ENCODE results near the gene RAB35. TPM values are rescaled to one million over a fixed set of nuclear protein-coding genes. Genes with fewer than 3 reads are reported as not detected.

Gene RAB35
- total RNA-seq, 1 donor from 2014 or later = 53.1 TPM

- no peak for DNase-seq (ENCODE audit: low spot score)
Measured at GRCh38 chr12:120103371-120103770, 13.2 kb downstream of the RAB35 start.

GRCh38 chr12:120103044-120103338 is 13.6 kb downstream of the RAB35 start:
- no peak for DNase-seq (ENCODE audit: low spot score)

- no peak for DNase-seq (ENCODE audit: low spot score)
Measured at GRCh38 chr12:120102189-120103043, 14.1 kb downstream of the RAB35 start.

GRCh38 chr12:120101617-120102016 is 14.9 kb downstream of the RAB35 start:
- peak; percentile 36 for DNase-seq (ENCODE audit: low spot score)

GRCh38 chr12:120101182-120101581 is 15.4 kb downstream of the RAB35 start:
- DNase-seq (ENCODE audit: low spot score) = no peak

GRCh38 chr12:120100630-120101029 is 15.9 kb downstream of the RAB35 start:
- DNase-seq (ENCODE audit: low spot score) = peak; percentile 60

- DNase-seq (ENCODE audit: low spot score) = no peak
Measured at GRCh38 chr12:120099738-120100137, 16.8 kb downstream of the RAB35 start.

GRCh38 chr12:120098756-120099470 is 17.6 kb downstream of the RAB35 start:
- no peak for DNase-seq (ENCODE audit: low spot score)

GRCh38 chr12:120096671-120097202 is 19.8 kb downstream of the RAB35 start:
- no peak for DNase-seq (ENCODE audit: low spot score)

- no peak for DNase-seq (ENCODE audit: low spot score)
Measured at GRCh38 chr12:120095736-120096135, 20.8 kb downstream of the RAB35 start.

GRCh38 chr12:120095331-120095730 is 21.2 kb downstream of the RAB35 start:
- no peak for DNase-seq (ENCODE audit: low spot score)

GRCh38 chr12:120094485-120094884 is 22.1 kb downstream of the RAB35 start:
- no peak for DNase-seq (ENCODE audit: low spot score)

- DNase-seq (ENCODE audit: low spot score) = no peak
Measured at GRCh38 chr12:120093592-120094355, 22.8 kb downstream of the RAB35 start.

- no peak for DNase-seq (ENCODE audit: low spot score)
Measured at GRCh38 chr12:120093336-120093591, 23.3 kb downstream of the RAB35 start.

- no peak for DNase-seq (ENCODE audit: low spot score)
Measured at GRCh38 chr12:120092551-120093335, 23.8 kb downstream of the RAB35 start.

GRCh38 chr12:120091371-120092090 is 25.0 kb downstream of the RAB35 start:
- no peak for DNase-seq (ENCODE audit: low spot score)

GRCh38 chr12:120090626-120091295 is 25.8 kb downstream of the RAB35 start:
- no peak for DNase-seq (ENCODE audit: low spot score)

GRCh38 chr12:120090206-120090605 is 26.3 kb downstream of the RAB35 start:
- DNase-seq (ENCODE audit: low spot score) = no peak

- no peak for DNase-seq (ENCODE audit: low spot score)
Measured at GRCh38 chr12:120089796-120090195, 26.8 kb downstream of the RAB35 start.

- no peak for DNase-seq (ENCODE audit: low spot score)
Measured at GRCh38 chr12:120089105-120089504, 27.4 kb downstream of the RAB35 start.
